Measurements from ENCODE around the gene PTGES3. TPM values are rescaled to one million over a fixed set of nuclear protein-coding genes. Genes with fewer than 3 reads are reported as not detected.
A peak's percentile ranks its signal among the peaks of the same experiment; 100 is the strongest.
"Not testable (repeated sequence)": the region's sequence is repeated elsewhere in the genome, so short reads cannot be mapped to it uniquely, and the experiment has no call there.

PTGES3 gene
- total RNA-seq, 2 experiments from 2014 or later: 284 to 386 TPM

- Mint-ChIP-seq H3K36me3 (ENCODE audit: low read depth) (peaks cover 57% of the 10 kb centered on the region), H3K27ac (no peak overlapping the region), H3K4me3 (no peak overlapping the region), H3K4me1 (peaks cover 23% of the 10 kb centered on the region), H3K9me3 (ENCODE audit: low read depth) (no peaks in the 10 kb centered on the region), H3K27me3 (no peaks in the 10 kb centered on the region)
- DNase-seq (no peak), ATAC-seq (no peak)
- intact Hi-C loops (cut with DNase I, micrococcal nuclease): no loop called here
- CTCF ChIA-PET: interaction anchor here (0.7 kb wide), 1 partner anchor 24 kb away, joined by 5 read pairs; no protein-coding TSS in a partner anchor
- POLR2A ChIA-PET: interaction anchor here (0.7 kb wide), 1 partner anchor 482 kb away, joined by 4 read pairs; no protein-coding TSS in a partner anchor
Measured at GRCh38 chr12:56713345-56713744, 25.3 kb upstream of the PTGES3 start.

DNA sequence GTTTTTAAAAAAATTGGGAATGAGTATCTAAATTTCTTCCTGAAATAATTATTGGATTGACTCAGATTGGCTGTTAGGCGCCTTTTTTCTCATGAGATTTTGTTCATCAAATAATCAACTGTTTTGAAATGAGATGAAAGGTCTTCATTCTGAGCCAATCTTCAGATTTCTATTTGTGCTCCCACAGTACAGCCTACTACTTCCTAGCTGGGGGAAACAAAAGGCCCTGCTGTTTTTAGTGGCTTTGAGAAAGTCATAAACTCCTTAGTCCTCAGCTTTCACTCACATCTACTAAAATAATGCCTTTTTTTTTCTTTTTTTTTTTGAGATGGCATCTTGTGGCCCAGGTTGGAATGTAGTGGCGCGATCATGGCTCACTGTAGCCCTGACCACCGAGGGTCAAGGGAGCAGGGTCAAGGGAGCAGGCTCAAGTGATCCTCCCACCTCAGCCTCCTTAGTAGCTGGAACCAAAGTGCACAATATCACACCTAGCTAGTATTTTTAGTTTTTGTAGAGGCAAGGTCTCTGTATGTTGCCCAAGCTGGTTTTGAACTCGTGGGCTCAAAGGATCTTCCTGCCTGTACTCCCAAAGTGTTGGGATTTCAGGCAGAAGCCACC is 21.8 kb upstream of the PTGES3 start:
- ChIA-PET CTCF (interaction anchor here (0.6 to 1.7 kb wide), 4 partner anchors 14 to 82 kb away, joined by 3 to 6 read pairs (median 4); no protein-coding TSS in a partner anchor), POLR2A (interaction anchor here (0.6 to 1.4 kb wide), 3 partner anchors 8 to 30 kb away, joined by 3 to 6 read pairs (median 4); no protein-coding TSS in a partner anchor)
- DNase-seq (no peak), ATAC-seq (peak; percentile 24)
- H3K36me3 Mint-ChIP-seq (ENCODE audit: low read depth): peaks cover 35% of the 10 kb centered on the region
- H3K9me3 Mint-ChIP-seq (ENCODE audit: low read depth): no peaks in the 10 kb centered on the region
- no peak overlapping the region for H3K4me3 Mint-ChIP-seq
- intact Hi-C loops (cut with DNase I, micrococcal nuclease): no loop called here
- H3K27ac Mint-ChIP-seq: no peak overlapping the region
- H3K4me1 Mint-ChIP-seq: peaks cover under 1% of the 10 kb centered on the region
- H3K27me3 Mint-ChIP-seq: no peaks in the 10 kb centered on the region

- intact Hi-C loops (cut with DNase I, micrococcal nuclease); H3K9me3 Mint-ChIP-seq (ENCODE audit: low read depth); H3K4me3 Mint-ChIP-seq; CTCF ChIA-PET; H3K4me1 Mint-ChIP-seq; H3K27ac Mint-ChIP-seq; H3K36me3 Mint-ChIP-seq (ENCODE audit: low read depth); H3K27me3 Mint-ChIP-seq; DNase-seq; ATAC-seq: not testable (repeated sequence)
- POLR2A ChIA-PET: interaction anchor here (0.6 to 0.7 kb wide), 2 partner anchors 12 to 13 kb away, joined by 4 to 6 read pairs; no protein-coding TSS in a partner anchor
Measured at GRCh38 chr12:56704522-56704921, 16.4 kb upstream of the PTGES3 start.

GRCh38 chr12:56699020-56699661 is 11.1 kb upstream of the PTGES3 start:
- Mint-ChIP-seq H3K27ac (no peak overlapping the region), H3K4me3 (no peak overlapping the region), H3K27me3 (peaks cover 2% of the 10 kb centered on the region), H3K4me1 (peaks cover 5% of the 10 kb centered on the region), H3K36me3 (ENCODE audit: low read depth) (no peaks in the 10 kb centered on the region), H3K9me3 (ENCODE audit: low read depth) (no peaks in the 10 kb centered on the region)
- ChIA-PET POLR2A (interaction anchor here (0.6 to 1.1 kb wide), 2 partner anchors 11 to 80 kb away, joined by 4 read pairs; no protein-coding TSS in a partner anchor), CTCF (interaction anchor here (0.6 kb wide), 1 partner anchor 13 kb away, joined by 3 read pairs; no protein-coding TSS in a partner anchor)
- intact Hi-C loops (cut with DNase I, micrococcal nuclease): no loop called here
- DNase-seq (no peak), ATAC-seq (no peak)

- intact Hi-C loops (cut with DNase I, micrococcal nuclease): no loop called here
- DNase-seq (no peak), ATAC-seq (no peak)
- Mint-ChIP-seq H3K27ac (no peak overlapping the region), H3K4me1 (peaks cover 1% of the 10 kb centered on the region), H3K27me3 (no peaks in the 10 kb centered on the region), H3K36me3 (ENCODE audit: low read depth) (no peaks in the 10 kb centered on the region), H3K4me3 (no peak overlapping the region), H3K9me3 (ENCODE audit: low read depth) (no peaks in the 10 kb centered on the region)
- ChIA-PET POLR2A (no interaction called here), CTCF (no interaction called here)
Measured at GRCh38 chr12:56695327-56696101, 7.4 kb upstream of the PTGES3 start.

DNA sequence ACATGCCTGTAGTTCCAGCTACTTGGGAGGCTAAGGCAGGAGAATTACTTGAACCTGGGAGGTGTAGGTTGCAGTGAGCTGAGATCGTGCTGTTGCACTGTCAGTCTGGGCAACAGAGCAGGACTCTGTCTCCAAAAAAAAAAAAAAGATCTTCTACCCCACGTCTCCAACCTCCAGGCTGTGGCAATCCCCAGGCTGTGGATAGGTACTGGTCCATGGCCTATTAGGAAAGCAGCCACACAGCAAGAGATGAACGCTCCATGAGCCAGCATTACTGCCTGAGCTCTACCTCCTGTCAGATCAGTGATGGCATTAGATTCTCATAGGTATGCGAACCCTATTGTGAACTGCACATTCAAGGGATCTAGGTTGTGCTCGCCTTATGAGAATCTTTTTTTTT is 6.1 kb upstream of the PTGES3 start:
- H3K9me3 Mint-ChIP-seq (ENCODE audit: low read depth): no peaks in the 10 kb centered on the region
- intact Hi-C loops (cut with DNase I, micrococcal nuclease): no loop called here
- no peaks in the 10 kb centered on the region for H3K36me3 Mint-ChIP-seq (ENCODE audit: low read depth)
- H3K27ac Mint-ChIP-seq: no peak overlapping the region
- DNase-seq: no peak
- no peaks in the 10 kb centered on the region for H3K27me3 Mint-ChIP-seq
- no peak overlapping the region for H3K4me3 Mint-ChIP-seq
- ChIA-PET POLR2A (interaction anchor here (0.8 kb wide), 1 partner anchor 31 kb away, joined by 9 read pairs; no protein-coding TSS in a partner anchor), CTCF (interaction anchor here (0.6 to 0.8 kb wide), 2 partner anchors 28 to 230 kb away, joined by 3 read pairs; no protein-coding TSS in a partner anchor)
- H3K4me1 Mint-ChIP-seq: no peaks in the 10 kb centered on the region
- ATAC-seq: no peak

- no peaks in the 10 kb centered on the region for H3K27me3 Mint-ChIP-seq
- ChIA-PET CTCF (interaction anchor here (0.5 to 1.8 kb wide), 9 partner anchors 24 to 405 kb away, joined by 3 to 8 read pairs (median 3); partner anchors contain the start of gene PAN2), POLR2A (interaction anchor here (1.0 to 3.0 kb wide), 9 partner anchors 9 to 422 kb away, joined by 3 to 37 read pairs (median 6); partner anchors contain the start of genes NAB2, NACA and STAT6)
- peak overlapping the region; percentile 99 for H3K4me3 Mint-ChIP-seq
- peak overlapping the region; percentile 100 for H3K27ac Mint-ChIP-seq
- peaks cover 39% of the 10 kb centered on the region for H3K36me3 Mint-ChIP-seq (ENCODE audit: low read depth)
- no peak for DNase-seq
- peaks cover 11% of the 10 kb centered on the region for H3K4me1 Mint-ChIP-seq
- intact Hi-C loops (cut with DNase I, micrococcal nuclease): loop anchor here (1.0 to 5.0 kb wide), 18 partner anchors 37 to 871 kb away; partner anchors contain the start of genes NACA (in 2 of the 2), CNPY2 (in 1 of the 2), MYL6B (in 1 of the 2) and NEMP1 (in 1 of the 2)
- no peak for ATAC-seq
- H3K9me3 Mint-ChIP-seq (ENCODE audit: low read depth): no peaks in the 10 kb centered on the region
Measured at GRCh38 chr12:56688846-56689109, 694 bp upstream of the PTGES3 start.

GRCh38 chr12:56687223-56688128 is 608 bp downstream of the PTGES3 start:
- Mint-ChIP-seq H3K4me3 (peak overlapping the region; percentile 99), H3K9me3 (ENCODE audit: low read depth) (no peaks in the 10 kb centered on the region), H3K4me1 (peaks cover 18% of the 10 kb centered on the region), H3K27ac (peak overlapping the region; percentile 100), H3K36me3 (ENCODE audit: low read depth) (peaks cover 44% of the 10 kb centered on the region), H3K27me3 (no peaks in the 10 kb centered on the region)
- intact Hi-C loops (cut with DNase I, micrococcal nuclease): loop anchor here (1.0 to 5.0 kb wide), 18 partner anchors 38 to 870 kb away; partner anchors contain the start of genes NACA (in 2 of the 2), CNPY2 (in 1 of the 2), MYL6B (in 1 of the 2) and NEMP1 (in 1 of the 2)
- POLR2A ChIA-PET: interaction anchor here (0.5 to 3.0 kb wide), 16 partner anchors 7 to 743 kb away, joined by 3 to 37 read pairs (median 4); partner anchors contain the start of genes NAB2, NACA, NEMP1 and STAT6
- DNase-seq (peak; percentile 69), ATAC-seq (no peak)
- CTCF ChIA-PET: interaction anchor here (0.7 to 1.8 kb wide), 5 partner anchors 16 to 184 kb away, joined by 3 to 8 read pairs (median 3); partner anchors contain the start of gene NACA

DNA sequence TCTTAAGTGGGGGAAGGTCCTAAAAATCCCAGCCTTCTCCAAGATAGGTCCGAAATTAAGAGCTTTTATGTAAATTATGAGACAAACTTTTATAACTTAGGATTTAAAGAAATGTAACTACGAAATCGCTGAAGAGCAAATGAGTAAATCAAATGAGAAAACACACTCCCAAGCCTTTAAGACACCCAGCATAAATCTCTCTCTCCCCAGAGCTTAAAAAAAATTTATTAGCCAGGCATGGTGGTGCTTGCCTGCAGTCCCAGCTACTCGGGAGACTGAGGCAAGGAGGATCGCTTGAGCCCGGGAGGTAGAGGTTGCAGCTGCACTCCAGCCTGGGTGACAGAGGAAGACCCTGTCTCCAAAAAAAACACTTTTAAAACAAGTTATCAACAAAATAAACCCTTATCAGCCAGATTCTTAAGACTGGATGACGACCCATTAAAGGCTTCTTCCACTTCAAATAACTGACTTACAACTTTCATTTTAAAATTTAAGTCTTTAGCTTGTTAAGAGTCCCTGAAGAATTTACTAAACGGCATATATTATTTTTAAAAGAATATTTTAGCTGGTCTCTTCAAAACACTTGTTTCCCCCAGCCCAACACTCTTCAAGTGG is 3.2 kb downstream of the PTGES3 start:
- POLR2A ChIA-PET: interaction anchor here (1.3 to 2.7 kb wide), 7 partner anchors 34 to 427 kb away, joined by 3 to 14 read pairs (median 4); partner anchors contain the start of genes NACA and STAT6
- no peak for ATAC-seq
- Mint-ChIP-seq H3K36me3 (ENCODE audit: low read depth) (peaks cover 62% of the 10 kb centered on the region), H3K4me3 (peak overlapping the region; percentile 99), H3K27me3 (no peaks in the 10 kb centered on the region), H3K9me3 (ENCODE audit: low read depth) (no peaks in the 10 kb centered on the region), H3K27ac (peak overlapping the region; percentile 100), H3K4me1 (peaks cover 37% of the 10 kb centered on the region)
- intact Hi-C loops (cut with DNase I, micrococcal nuclease): loop anchor here (1.0 to 5.0 kb wide), 11 partner anchors 8 to 868 kb away; partner anchors contain the start of genes CNPY2 (in 1 of the 2), IL23A (in 1 of the 2), NABP2 (in 1 of the 2) and NACA (in 1 of the 2)
- CTCF ChIA-PET: interaction anchor here (0.6 to 3.0 kb wide), 7 partner anchors 24 to 774 kb away, joined by 3 to 15 read pairs (median 3); no protein-coding TSS in a partner anchor
- DNase-seq: no peak

GRCh38 chr12:56682323-56682722 is 5.8 kb downstream of the PTGES3 start:
- peak overlapping the region; percentile 86 for H3K27ac Mint-ChIP-seq
- intact Hi-C loops (cut with DNase I, micrococcal nuclease): no loop called here
- peak overlapping the region; percentile 99 for H3K4me3 Mint-ChIP-seq
- POLR2A ChIA-PET: no interaction called here
- H3K36me3 Mint-ChIP-seq (ENCODE audit: low read depth): peaks cover 73% of the 10 kb centered on the region
- no peak for DNase-seq
- CTCF ChIA-PET: interaction anchor here (1.8 kb wide), 1 partner anchor 46 kb away, joined by 6 read pairs; no protein-coding TSS in a partner anchor
- no peaks in the 10 kb centered on the region for H3K27me3 Mint-ChIP-seq
- ATAC-seq: no peak
- H3K4me1 Mint-ChIP-seq: peaks cover 61% of the 10 kb centered on the region
- H3K9me3 Mint-ChIP-seq (ENCODE audit: low read depth): no peaks in the 10 kb centered on the region
